Heart left ventricle (tissue), 16 donors: ENCODE results near the gene SFSWAP. TPM values are rescaled to one million over a fixed set of nuclear protein-coding genes. Genes with fewer than 3 reads are reported as not detected.
A peak's percentile ranks its signal among the peaks of the same experiment; 100 is the strongest.

ENCODE experiments used
- ATAC-seq, 4 donors: fragments of 200-7000 bp; cut with Tn5 transposase; one replicate each; pipeline ENCODE4 v1.9.1; 2020 to 2022; ENCODE audit warnings: moderate library complexity in 4 of 4, mild to moderate bottlenecking in 3 of 4, moderate number of reproducible peaks in 1 of 4
- DNase-seq, 5 donors: peaks; one replicate each; pipeline ENCODE4 v3.0.0-alpha.2; 2020
- H3K27ac ChIP-seq, 12 donors: fragments of 200-600 bp; sonication (generic) in 4 of 12; one replicate each; pipeline versions ENCODE4 v1.5.0 to v1.8.0; 2016 to 2022; ENCODE audit warnings: mild to moderate bottlenecking in 2 of 12
- H3K27me3 ChIP-seq, 9 donors: fragments of 200-600 bp; sonication (generic) in 2 of 9; one replicate each; pipeline versions ENCODE4 v1.5.1 to v1.8.0; 2016 to 2022; ENCODE audit warnings: mild to moderate bottlenecking in 3 of 9
- H3K36me3 ChIP-seq, 9 donors: fragments of 200-600 bp; sonication (generic) in 2 of 9; one replicate each; pipeline versions ENCODE4 v1.5.0 to v1.8.0; 2018 to 2022; ENCODE audit warnings: mild to moderate bottlenecking in 2 of 9
- H3K4me1 ChIP-seq, 12 donors: fragments of 200-600 bp; sonication (generic) in 4 of 12; one replicate each; pipeline versions ENCODE4 v1.5.0 to v1.8.0; 2016 to 2022; ENCODE audit warnings: mild to moderate bottlenecking in 3 of 12
- H3K4me3 ChIP-seq, 12 donors: fragments of 200-600 bp; sonication (generic) in 4 of 12; one replicate each; pipeline versions ENCODE4 v1.5.0 to v1.8.0; 2017 to 2022; ENCODE audit warnings: mild to moderate bottlenecking in 9 of 12, moderate library complexity in 4 of 12
- H3K9me3 ChIP-seq, 12 donors: fragments of 200-600 bp; sonication (generic) in 4 of 12; one replicate each; pipeline versions ENCODE4 v1.5.0 to v1.8.0; 2016 to 2022; ENCODE audit warnings: mild to moderate bottlenecking in 1 of 12
- POLR2A ChIP-seq, 2 donors: fragments of 450-650 bp; IDR thresholded peaks; one replicate each; pipeline ENCODE4 v1.6.1; 2017; ENCODE audit warnings: antibody characterized with exemption in 2 of 2, mild to moderate bottlenecking in 2 of 2, moderate library complexity in 2 of 2
- WGBS, 4 donors: extraction: QIAGEN DNeasy Blood & Tissue Kit in 2 of 4; methylation state at CpG; one replicate each; pipeline versions ENCODE4 v1.1.5 to v1.1.7; 2013 to 2018; 5-methylcytosine and 5-hydroxymethylcytosine counted together
- intact Hi-C, 10 donors: fragments of 100-400 bp; cut with DNase I; formaldehyde crosslinking; loops; one replicate each; pipeline versions ENCODE4 v1.11.1 to v1.14.2; 2022
- polyA plus RNA-seq, 2 donors: library from polyadenylated mRNA; stranded (reverse); fragments of 200-250 nt; gene quantifications; one replicate each; pipeline ENCODE4 v1.2.3, GENCODE V29; 2013
- total RNA-seq, 9 donors: library from RNA; depleted of rRNA in 2 of 9; stranded (reverse); fragments of >200 nt in 2 of 9; fragmentation: NEBNext Ultra II Directional in 3 of 9; extraction: Animal tissue kit (Norgen Biotek cat#: 25700) in 3 of 9; gene quantifications; one replicate each; pipeline versions ENCODE4 v1.1.0 to v1.2.4, GENCODE V29; 2016 to 2023
- TF ChIP-seq, protein P1 (sequence below), 12 donors: fragments of 200-600 bp; sonication (generic) in 4 of 12; IDR thresholded peaks; one replicate each; pipeline versions ENCODE4 v1.5.0 to v1.8.0; 2018 to 2022; ENCODE audit warnings: antibody characterized with exemption in 12 of 12, mild to moderate bottlenecking in 5 of 12
- donor health status: ischemic (EF 13 %, LVEDD 7.1; RV severe dilation, severe dysfunction).
- donor health status: healthy with polysubstance abuse.
- donor health status: DM: no; HTN: yes; CAD: no.
- donor health status: DM: no; HTN: no; CAD: no.
- donor health status: ischemic (EF 25% LVEDD 6.9; RV normal size, moderate dysfunction).
- donor health status: ischemic (EF 25% LVEDD 5.7; RV mildly dilated, moderate dysfunction).
- donor health status: healthy.
- donor health status: DM: yes; HTN: yes; CAD: no.
- donor health status: ischemic (EF 35%, LVEDD 5.7; RV mildly dilated, moderate dysfunction).
- donor health status: nonischemic (EF 11% LVEDD 7.7; RV severe dilation, severe dysfunction).
- donor health status: DM: yes; HTN: yes; CAD: no.
- donor health status: PGD.
- donor health status: ischemic (EF 29% LVEDD 5.4; RV normal size, mild dysfunction).
- donor health status: nonischemic (EF 23%, LVEDD 6.1; RV moderate dilation, normal function).

SFSWAP gene
- total and polyA plus RNA-seq, 11 donors: 10.4 to 25.1 (median 18.6) TPM

DNA sequence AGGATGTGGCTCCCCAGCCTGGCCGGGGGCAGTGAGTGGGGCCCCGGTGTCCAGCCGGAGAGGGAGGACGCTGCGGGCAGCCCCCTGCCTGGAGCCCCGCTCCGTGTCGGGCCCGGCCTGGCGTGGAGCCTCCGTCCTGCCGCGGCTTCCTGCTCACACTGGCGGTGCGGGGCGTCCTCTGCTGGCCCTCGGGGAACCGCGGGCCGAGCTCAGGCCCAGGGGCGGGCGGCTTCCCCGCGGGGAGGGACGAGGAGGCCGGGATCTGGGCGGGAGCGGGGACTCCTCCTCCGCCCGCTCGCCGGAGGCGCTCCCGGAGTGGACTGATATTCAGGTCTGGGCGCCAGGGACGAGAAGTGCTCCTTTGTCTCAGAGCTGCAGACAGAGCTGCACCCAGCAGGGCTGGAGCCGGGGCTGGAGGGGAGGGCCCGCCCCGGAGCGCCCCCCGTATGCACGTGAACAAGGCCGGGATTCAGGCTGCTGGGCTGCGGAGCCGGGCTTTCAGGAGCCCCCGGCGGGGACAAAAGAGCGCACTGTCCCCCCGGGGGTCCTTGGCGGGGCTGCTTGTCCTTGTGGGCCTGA lies 119.5 kb downstream of the SFSWAP start:
- WGBS, 4 donors: 0 to 2% (median 0%) methylated on average over 6 to 50 of the region's 50 CpGs
- Histone ChIP-seq H3K36me3 (no peaks in the 10 kb centered on the region), H3K4me3 (peak overlapping the region; percentile 24 to 67 (median 55)), H3K27me3 (peaks cover 6 to 83% (median 46%) of the 10 kb centered on the region in 9 donors), H3K27ac (peak overlapping the region in 11 of 12 donors; percentile 15 to 80 (median 50)), H3K9me3 (no peaks in the 10 kb centered on the region), H3K4me1 (peaks cover 0 to 46% (median 19%) of the 10 kb centered on the region in 12 donors)
- intact Hi-C loops: loop anchor here in 7 of 10 donors (2.0 to 10.0 kb wide), 9 partner anchors 114 to 916 kb away; partner anchors contain the start of gene EP400 (in 3 of the 7)
- TF ChIP-seq, protein P1, sequence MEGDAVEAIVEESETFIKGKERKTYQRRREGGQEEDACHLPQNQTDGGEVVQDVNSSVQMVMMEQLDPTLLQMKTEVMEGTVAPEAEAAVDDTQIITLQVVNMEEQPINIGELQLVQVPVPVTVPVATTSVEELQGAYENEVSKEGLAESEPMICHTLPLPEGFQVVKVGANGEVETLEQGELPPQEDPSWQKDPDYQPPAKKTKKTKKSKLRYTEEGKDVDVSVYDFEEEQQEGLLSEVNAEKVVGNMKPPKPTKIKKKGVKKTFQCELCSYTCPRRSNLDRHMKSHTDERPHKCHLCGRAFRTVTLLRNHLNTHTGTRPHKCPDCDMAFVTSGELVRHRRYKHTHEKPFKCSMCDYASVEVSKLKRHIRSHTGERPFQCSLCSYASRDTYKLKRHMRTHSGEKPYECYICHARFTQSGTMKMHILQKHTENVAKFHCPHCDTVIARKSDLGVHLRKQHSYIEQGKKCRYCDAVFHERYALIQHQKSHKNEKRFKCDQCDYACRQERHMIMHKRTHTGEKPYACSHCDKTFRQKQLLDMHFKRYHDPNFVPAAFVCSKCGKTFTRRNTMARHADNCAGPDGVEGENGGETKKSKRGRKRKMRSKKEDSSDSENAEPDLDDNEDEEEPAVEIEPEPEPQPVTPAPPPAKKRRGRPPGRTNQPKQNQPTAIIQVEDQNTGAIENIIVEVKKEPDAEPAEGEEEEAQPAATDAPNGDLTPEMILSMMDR (IDR thresholded peaks at IDR 0.05): peak; percentile 38 to 74 (median 62)
- peak in 1 of 2 donors; percentile 22 for TF ChIP-seq POLR2A (IDR thresholded peaks at IDR 0.05)
- ATAC-seq (peak; percentile 59 to 91 (median 88)), DNase-seq (peak; percentile 80 to 92 (median 81))

GRCh38 chr12:131830914-131831571 lies 120.2 kb downstream of the SFSWAP start:
- Histone ChIP-seq H3K36me3 (no peaks in the 10 kb centered on the region), H3K4me1 (peaks cover 0 to 46% (median 19%) of the 10 kb centered on the region in 12 donors), H3K27me3 (peaks cover 6 to 87% (median 45%) of the 10 kb centered on the region in 9 donors), H3K27ac (peak overlapping the region in 11 of 12 donors; percentile 40 to 80 (median 62)), H3K9me3 (no peaks in the 10 kb centered on the region), H3K4me3 (peak overlapping the region; percentile 24 to 67 (median 55))
- intact Hi-C loops: loop anchor here in 7 of 10 donors (2.0 to 10.0 kb wide), 9 partner anchors 114 to 916 kb away; partner anchors contain the start of gene EP400 (in 3 of the 7)
- peak in 2 of 4 donors; percentile 6 to 10 for ATAC-seq
- TF ChIP-seq, protein P1 (IDR thresholded peaks at IDR 0.05): no peak
- no peak for TF ChIP-seq POLR2A (IDR thresholded peaks at IDR 0.05)
- DNase-seq: peak in 2 of 5 donors; percentile 30 to 62
- WGBS, 4 donors: 0 to 5% (median 4%) methylated on average over 7 to 33 of the region's 33 CpGs

- no peaks in the 10 kb centered on the region for H3K36me3 ChIP-seq
- DNase-seq: peak in 3 of 5 donors; percentile 30 to 53 (median 53)
- TF ChIP-seq, protein P1 (IDR thresholded peaks at IDR 0.05): no peak
- TF ChIP-seq POLR2A (IDR thresholded peaks at IDR 0.05): no peak
- peaks cover 0 to 46% (median 19%) of the 10 kb centered on the region in 12 donors for H3K4me1 ChIP-seq
- H3K27me3 ChIP-seq: peaks cover 6 to 83% (median 45%) of the 10 kb centered on the region in 9 donors
- no peak for ATAC-seq
- intact Hi-C loops: loop anchor here in 7 of 10 donors (2.0 to 10.0 kb wide), 9 partner anchors 113 to 917 kb away; partner anchors contain the start of gene EP400 (in 3 of the 7)
- H3K9me3 ChIP-seq: no peaks in the 10 kb centered on the region
- peak overlapping the region in 9 of 12 donors; percentile 50 to 80 (median 67) for H3K27ac ChIP-seq
- 30 to 42% (median 30%) methylated on average over 8 to 16 of the region's 16 CpGs for WGBS, 4 donors
- peak overlapping the region in 11 of 12 donors; percentile 16 to 67 (median 55) for H3K4me3 ChIP-seq
Observed at GRCh38 chr12:131831635-131832041, 120.7 kb downstream of the SFSWAP start.
